T-helper 1 cell treated with Interleukin-12 subunit alpha and Interleukin-12 subunit beta and Interleukin-4 antibody, amounts not matched to agents 30 ng/mL and 1 ng/mL, for 36 hours (primary cell): ENCODE measurements around the gene KLF3. TPM values are rescaled to one million over a fixed set of nuclear protein-coding genes. Genes with fewer than 3 reads are reported as not detected.

Experiments
- intact Hi-C: fragments of 100-400 bp; cut with micrococcal nuclease; formaldehyde crosslinking; loops from one replicate; pipeline ENCODE4 v1.15.1; 2024
- total RNA-seq: library from RNA; stranded (reverse); gene quantifications from 2 replicates; pipeline ENCODE4 v1.2.3, GENCODE V29; 2022

KLF3 gene
- total RNA-seq, 1 donor from 2014 or later = 27.8 TPM

DNA sequence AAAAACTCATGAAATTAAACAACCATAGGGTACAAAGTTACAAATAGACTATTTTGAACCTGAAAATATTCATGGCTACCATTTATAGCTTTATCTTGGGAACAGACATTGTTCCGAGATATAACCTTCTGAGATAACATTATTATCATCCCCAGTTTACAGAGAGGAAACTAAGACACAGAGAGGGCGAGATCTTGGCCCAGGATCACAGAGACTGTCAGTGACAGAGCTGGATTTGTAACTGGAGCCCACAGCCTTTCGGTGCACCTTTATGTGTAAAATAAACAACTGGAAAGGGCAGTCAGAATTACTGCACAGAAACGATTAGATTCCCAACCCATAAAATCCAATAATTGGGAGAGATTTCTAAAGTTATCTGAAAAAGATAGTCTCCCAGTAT is 28.4 kb downstream of the KLF3 start:
- intact Hi-C loops = no loop called here

DNA sequence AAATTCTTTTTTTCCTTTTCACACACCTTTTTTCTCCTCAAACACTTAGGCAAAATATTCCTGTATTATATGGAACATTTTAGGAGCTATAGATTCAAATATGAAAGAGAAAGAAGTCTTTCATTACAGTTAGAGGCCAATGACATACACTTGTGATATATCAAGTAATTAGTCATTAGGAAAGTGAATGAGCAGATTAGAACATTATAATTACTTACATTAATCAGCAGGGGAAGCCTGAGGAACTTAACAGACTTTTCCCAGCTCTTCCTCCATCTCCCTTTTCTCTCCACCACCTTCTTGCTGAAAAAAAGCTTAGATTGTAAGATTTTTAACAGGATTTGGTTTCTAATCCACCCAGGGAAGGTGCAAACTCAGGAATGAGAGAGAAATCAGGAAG is 29.6 kb downstream of the KLF3 start:
- intact Hi-C loops = no loop called here

DNA sequence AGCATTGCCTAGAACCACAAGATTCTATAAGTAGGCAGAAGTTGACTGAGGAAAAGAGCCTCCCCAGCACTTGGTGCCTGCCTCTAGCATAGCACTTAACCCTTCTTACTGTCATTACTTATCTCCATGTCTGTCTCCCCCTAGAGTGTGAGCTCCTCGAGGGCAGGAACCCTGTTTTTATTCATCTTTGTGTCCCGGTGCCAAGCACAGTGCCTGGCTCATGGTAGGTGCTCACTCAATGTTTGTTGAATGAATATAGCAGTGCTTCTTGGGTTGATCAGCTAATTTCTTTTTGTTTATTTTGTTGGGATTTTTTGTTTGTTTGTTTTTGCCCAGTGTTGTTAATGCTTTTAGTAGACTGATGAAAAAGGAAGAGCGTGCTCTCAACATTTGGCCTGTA is 30.3 kb downstream of the KLF3 start:
- intact Hi-C loops = no loop called here

- intact Hi-C loops = no loop called here
Measured at GRCh38 chr4:38695809-38696208, 31.8 kb downstream of the KLF3 start.

DNA sequence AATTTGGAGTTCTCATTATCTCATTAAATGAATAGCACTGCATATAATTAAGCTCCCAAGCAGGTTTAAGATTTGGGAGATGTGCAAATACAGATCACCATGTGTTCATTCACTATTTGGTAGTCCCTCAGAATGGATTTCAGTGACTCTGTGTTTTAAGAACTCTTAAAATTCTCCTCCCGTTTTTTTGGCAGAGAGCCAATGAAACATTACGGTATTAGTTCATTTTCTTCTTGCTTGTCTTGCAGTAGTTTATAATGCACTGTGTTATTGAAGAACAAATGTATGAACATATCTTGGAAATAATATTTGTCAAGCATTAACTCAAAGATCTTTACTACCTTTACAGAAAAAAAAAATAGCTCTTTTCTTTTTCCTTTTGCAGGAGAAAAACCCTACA is 32.7 kb downstream of the KLF3 start:
- intact Hi-C loops = no loop called here

GRCh38 chr4:38698176-38698575 is 34.2 kb downstream of the KLF3 start:
- intact Hi-C loops = no loop called here

DNA sequence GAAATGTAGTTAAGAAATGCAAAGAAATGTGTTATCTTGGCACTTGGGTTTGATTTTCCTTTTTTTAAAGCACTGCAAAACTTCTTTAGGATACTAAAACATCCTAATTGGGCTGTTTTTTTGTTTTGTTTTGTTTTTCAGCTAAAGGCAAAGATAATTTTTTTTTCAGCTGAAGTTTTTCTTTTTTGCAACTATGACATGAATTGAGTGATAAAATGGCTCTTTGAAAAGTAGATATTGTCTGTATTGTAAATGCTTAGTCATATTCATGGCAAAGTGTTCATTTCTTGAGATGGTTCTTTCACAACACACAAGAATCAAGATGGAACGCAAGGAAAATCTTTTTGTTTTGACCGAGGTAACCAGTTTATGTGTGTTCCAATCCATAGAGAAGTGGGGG is 35.1 kb downstream of the KLF3 start:
- intact Hi-C loops = no loop called here

GRCh38 chr4:38703635-38704034 is 39.6 kb downstream of the KLF3 start:
- intact Hi-C loops = no loop called here

GRCh38 chr4:38704622-38705154 is 40.7 kb downstream of the KLF3 start:
- intact Hi-C loops = no loop called here

- intact Hi-C loops = no loop called here
Measured at GRCh38 chr4:38706301-38706700, 42.3 kb downstream of the KLF3 start.

DNA sequence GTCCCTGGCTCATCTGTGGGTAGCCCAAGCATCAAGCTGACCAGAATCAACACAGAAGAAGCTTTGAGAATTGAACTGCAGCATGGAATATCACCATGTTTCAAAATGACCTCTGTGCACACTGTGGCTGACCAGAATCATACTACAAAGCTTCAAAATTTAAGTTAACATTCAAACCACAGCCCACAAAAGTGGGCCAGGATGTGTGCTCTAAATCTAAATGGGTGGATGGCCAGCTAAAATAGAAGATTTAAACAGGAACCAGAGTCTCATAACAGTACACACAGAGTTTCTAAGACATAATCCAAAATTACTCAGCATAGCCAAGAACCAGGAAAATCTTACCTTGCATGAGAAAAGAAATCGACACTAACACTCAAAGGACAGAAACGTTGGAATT is 46.1 kb downstream of the KLF3 start:
- intact Hi-C loops = no loop called here

GRCh38 chr4:38711066-38711465 is 47.1 kb downstream of the KLF3 start:
- intact Hi-C loops = no loop called here

DNA sequence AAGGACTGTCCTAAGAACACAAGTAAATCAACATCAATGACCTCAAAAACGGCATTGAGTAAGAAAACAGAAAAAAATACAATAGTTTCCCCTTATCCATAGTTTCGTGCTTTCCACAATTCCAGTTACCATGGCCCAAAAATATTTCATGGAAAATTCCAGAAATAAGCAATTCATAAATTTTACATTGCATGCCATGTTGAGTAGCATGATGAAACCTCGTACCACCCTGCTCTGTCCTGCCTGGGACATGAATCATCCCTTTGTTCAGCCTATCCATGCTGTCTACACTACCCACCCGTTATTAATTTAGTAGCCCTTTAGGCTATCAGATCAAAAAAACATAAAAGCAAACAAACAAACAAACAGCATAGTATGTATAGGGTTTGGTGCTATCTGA is 51.1 kb downstream of the KLF3 start:
- intact Hi-C loops = no loop called here

GRCh38 chr4:38716256-38716655 is 52.3 kb downstream of the KLF3 start:
- intact Hi-C loops = no loop called here

- intact Hi-C loops = no loop called here
Measured at GRCh38 chr4:38717604-38718003, 53.6 kb downstream of the KLF3 start.

GRCh38 chr4:38723114-38723513 is 59.1 kb downstream of the KLF3 start:
- intact Hi-C loops = no loop called here

- intact Hi-C loops = no loop called here
Measured at GRCh38 chr4:38723726-38724474, 59.9 kb downstream of the KLF3 start.

- intact Hi-C loops = no loop called here
Measured at GRCh38 chr4:38724475-38724808, 60.4 kb downstream of the KLF3 start.

- intact Hi-C loops = no loop called here
Measured at GRCh38 chr4:38728631-38729141, 64.7 kb downstream of the KLF3 start.

DNA sequence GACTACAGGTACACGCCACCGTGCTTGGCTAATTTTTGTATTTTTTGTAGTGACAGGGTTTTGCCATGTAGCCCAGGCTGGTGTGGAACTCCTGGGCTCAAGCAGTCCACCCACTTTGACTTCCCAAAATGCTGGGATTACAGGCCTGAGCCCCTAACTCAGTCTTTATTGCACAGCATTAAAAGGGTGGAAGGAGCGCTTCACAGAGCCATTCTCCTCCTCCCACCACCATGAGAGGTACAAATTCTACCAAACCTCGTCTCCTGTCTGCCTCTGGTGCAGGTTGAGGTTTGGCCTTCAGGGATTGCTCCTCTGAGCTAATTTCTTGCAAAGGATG is 66.5 kb downstream of the KLF3 start:
- intact Hi-C loops = loop anchor here (2.0 to 10.0 kb wide), 5 partner anchors 46 to 756 kb away; partner anchors contain the start of gene TLR1

DNA sequence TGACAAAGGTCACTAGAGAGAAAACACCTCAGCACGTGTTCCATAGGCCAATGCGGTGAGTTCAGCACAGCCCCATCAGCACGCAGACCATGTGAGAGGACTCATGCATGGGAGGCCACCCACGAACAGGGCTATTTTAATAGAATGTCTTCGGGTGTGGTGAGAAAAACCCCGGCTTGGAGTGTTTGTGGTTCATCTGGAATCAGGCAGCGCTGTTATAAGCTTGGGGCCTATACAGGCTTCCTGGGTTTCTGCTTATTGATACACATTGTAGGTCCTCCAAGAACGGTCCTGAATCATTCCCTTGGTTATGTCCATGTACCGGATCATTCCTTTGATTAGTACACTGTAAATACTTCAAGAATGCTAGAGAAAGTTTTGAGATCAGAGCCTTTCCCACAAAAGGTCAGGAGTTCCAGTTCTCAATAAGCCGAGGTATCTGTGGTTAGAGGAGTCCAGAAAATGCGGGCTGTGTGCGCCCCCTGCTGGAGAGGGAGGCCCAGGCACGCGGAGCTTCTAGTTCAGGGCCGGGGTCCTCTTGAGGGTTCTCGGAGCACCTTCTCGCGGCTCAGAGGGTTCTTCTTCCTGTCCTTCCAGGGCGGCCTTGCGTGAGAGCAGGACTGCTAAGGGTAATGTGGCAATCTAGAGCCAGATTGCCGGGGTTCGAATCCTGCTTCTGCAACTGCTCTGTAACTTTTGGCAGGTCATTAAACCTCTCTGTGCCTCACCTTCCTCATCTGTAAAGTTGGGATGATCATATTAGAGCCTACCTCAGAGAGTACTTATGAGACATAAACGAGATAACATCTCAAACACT is 67.0 kb downstream of the KLF3 start:
- intact Hi-C loops = loop anchor here (1.0 to 10.0 kb wide), 12 partner anchors 46 to 928 kb away; partner anchors contain the start of genes TLR1 and TLR6

GRCh38 chr4:38733663-38734062 is 69.7 kb downstream of the KLF3 start:
- intact Hi-C loops = loop anchor here (10.0 kb wide), 1 partner anchor 759 kb away; no protein-coding TSS in a partner anchor
